SK-N-MC (cell line): ENCODE measurements around the gene PRR35.

Experiments used
- DNase-seq: peaks from one replicate; pipeline ENCODE4 v3.0.0-alpha.2; 2011; ENCODE audit warnings: low read depth, low spot score
- H3K27ac ChIP-seq: fragments of 200-600 bp; sonication (generic); 2 replicates; pipeline ENCODE4 v1.5.1; 2016; ENCODE audit warnings: mixed run types
- H3K36me3 ChIP-seq: fragments of 200-600 bp; sonication (generic); 2 replicates; pipeline ENCODE4 v1.6.1; 2017; ENCODE audit warnings: antibody characterized with exemption, low read length, mixed read lengths; ENCODE audit not compliant: insufficient read depth
- H3K4me3 ChIP-seq: fragments of 200-600 bp; sonication (generic); 2 replicates; pipeline ENCODE4 v1.5.1; 2016
- H3K9ac ChIP-seq: fragments of 200-600 bp; sonication (generic); 2 replicates; pipeline ENCODE4 v1.8.0; 2017; ENCODE audit warnings: mixed run types, mixed read lengths; ENCODE audit not compliant: insufficient read length
- H3K9me3 ChIP-seq: fragments of 200-600 bp; sonication (generic); 2 replicates; pipeline ENCODE4 v1.6.1; 2017; ENCODE audit warnings: low read depth, mild to moderate bottlenecking, antibody characterized with exemption, low read length, moderate library complexity, mixed read lengths
- EZH2 ChIP-seq: fragments of 200-600 bp; sonication (generic); IDR thresholded peaks from one replicate; pipeline ENCODE4 v1.6.1; 2017; ENCODE audit warnings: antibody characterized with exemption
- FOXP2 ChIP-seq: optimal IDR thresholded peaks from 2 replicates; pipeline ENCODE3; 2011; ENCODE audit warnings: mild to moderate bottlenecking, moderate library complexity; ENCODE audit not compliant: insufficient read depth; ENCODE audit errors: extremely low read length, control extremely low read depth
- POLR2AphosphoS5 ChIP-seq: IDR thresholded peaks from 2 replicates; pipeline ENCODE4 v1.6.1; 2012; ENCODE audit warnings: mild to moderate bottlenecking, low read depth, low read length, borderline replicate concordance

PRR35 gene

GRCh38 chr16:531494-532125 is 28.6 kb upstream of the PRR35 start:
- H3K9ac ChIP-seq = no peak overlapping the region
- H3K36me3 ChIP-seq = no peaks in the 10 kb centered on the region; the same call in 1 of the 2 replicates
- H3K9me3 ChIP-seq = no peaks in the 10 kb centered on the region
- no peak overlapping the region for H3K4me3 ChIP-seq
- TF ChIP-seq EZH2 (no peak), FOXP2 (no peak)
- H3K27ac ChIP-seq = no peak overlapping the region
- DNase-seq = no peak

- H3K27ac ChIP-seq = no peak overlapping the region
- H3K36me3 ChIP-seq = no peaks in the 10 kb centered on the region; the same call in 1 of the 2 replicates
- no peak for TF ChIP-seq FOXP2
- TF ChIP-seq EZH2 = no peak
- no peak for TF ChIP-seq POLR2AphosphoS5
- DNase-seq = no peak
- H3K9ac ChIP-seq = no peak overlapping the region
- no peaks in the 10 kb centered on the region for H3K9me3 ChIP-seq
- H3K4me3 ChIP-seq = no peak overlapping the region
These were observed 26.6 kb upstream of the PRR35 start for GRCh38 chr16:533391-534123.

- Histone ChIP-seq H3K4me3 (no peak overlapping the region), H3K36me3 (no peaks in the 10 kb centered on the region; the same call in 1 of the 2 replicates), H3K9ac (no peak overlapping the region), H3K27ac (no peak overlapping the region), H3K9me3 (no peaks in the 10 kb centered on the region)
- no peak for TF ChIP-seq POLR2AphosphoS5
- TF ChIP-seq EZH2 = no peak
- no peak for TF ChIP-seq FOXP2
- no peak for DNase-seq
These were observed 26.1 kb upstream of the PRR35 start for GRCh38 chr16:534135-534534.

GRCh38 chr16:534856-535445 is 25.2 kb upstream of the PRR35 start:
- no peaks in the 10 kb centered on the region; the same call in 1 of the 2 replicates for H3K36me3 ChIP-seq
- no peak for DNase-seq
- no peak for TF ChIP-seq FOXP2
- TF ChIP-seq EZH2 = no peak
- TF ChIP-seq POLR2AphosphoS5 = no peak
- H3K4me3 ChIP-seq = no peak overlapping the region
- no peaks in the 10 kb centered on the region for H3K9me3 ChIP-seq
- H3K27ac ChIP-seq = no peak overlapping the region
- no peak overlapping the region for H3K9ac ChIP-seq

- no peak overlapping the region for H3K27ac ChIP-seq
- no peak overlapping the region for H3K9ac ChIP-seq
- no peaks in the 10 kb centered on the region for H3K9me3 ChIP-seq
- no peak overlapping the region for H3K4me3 ChIP-seq
- DNase-seq = no peak
- H3K36me3 ChIP-seq = no peaks in the 10 kb centered on the region; the same call in 1 of the 2 replicates
- TF ChIP-seq FOXP2 (no peak), POLR2AphosphoS5 (no peak), EZH2 (no peak)
These were observed 24.5 kb upstream of the PRR35 start for GRCh38 chr16:535446-536405.

GRCh38 chr16:536746-537145 is 23.4 kb upstream of the PRR35 start:
- no peak for TF ChIP-seq EZH2
- TF ChIP-seq FOXP2 = no peak
- TF ChIP-seq POLR2AphosphoS5 = no peak
- no peaks in the 10 kb centered on the region for H3K9me3 ChIP-seq
- H3K36me3 ChIP-seq = no peaks in the 10 kb centered on the region; the same call in 1 of the 2 replicates
- no peak for DNase-seq
- H3K9ac ChIP-seq = no peak overlapping the region
- H3K27ac ChIP-seq = no peak overlapping the region
- H3K4me3 ChIP-seq = no peak overlapping the region

GRCh38 chr16:537415-538335 is 22.5 kb upstream of the PRR35 start:
- no peak overlapping the region for H3K4me3 ChIP-seq
- no peaks in the 10 kb centered on the region for H3K9me3 ChIP-seq
- H3K27ac ChIP-seq = no peak overlapping the region
- H3K9ac ChIP-seq = no peak overlapping the region
- H3K36me3 ChIP-seq = no peaks in the 10 kb centered on the region; the same call in 1 of the 2 replicates
- TF ChIP-seq POLR2AphosphoS5 = no peak
- no peak for TF ChIP-seq EZH2
- no peak for TF ChIP-seq FOXP2
- DNase-seq = no peak
